HCT116 (cell line): Measurements from ENCODE around the gene RABL3. TPM values are rescaled to one million over a fixed set of nuclear protein-coding genes. Genes with fewer than 3 reads are reported as not detected.

Source experiments
- ATAC-seq: fragments of 200-7000 bp; cut with Tn5 transposase; 2 replicates; pipeline ENCODE4 v1.9.1; 2020; ENCODE audit warnings: mild to moderate bottlenecking, moderate library complexity
- BruUV-seq: library from RNA; stranded (reverse); fragments of 400-500 nt; replicated peaks from 2 replicates; lab custom pipeline; 2021; lab: Mats Ljungman, UMichigan
- CTCF ChIA-PET: fragments of 300-600 bp; sonication (Branson Sonifier 250); formaldehyde crosslinking; loops from one replicate; lab custom pipeline; 2021; ENCODE audit warnings: antibody characterized with exemption; lab: Charles Lee
- POLR2A ChIA-PET: fragments of 300-600, 350-600 bp; sonication (Branson Sonifier 250); formaldehyde crosslinking; loops from one replicate; lab custom pipeline; 2021; ENCODE audit warnings: antibody characterized with exemption; lab: Charles Lee
- RAD21 ChIA-PET, 2 experiments: fragments of 300-600 bp; sonication (Branson Sonifier 250); formaldehyde crosslinking; loops; one replicate each; lab custom pipeline; 2023; ENCODE audit warnings: low total read pairs in 2 of 2; ENCODE audit not compliant: uncharacterized antibody in 2 of 2, unreplicated experiment in 2 of 2, low non-redundant PET in 1 of 2; lab: Charles Lee
- DNase-seq: peaks from one replicate; pipeline ENCODE4 v3.0.0-alpha.2; 2010; ENCODE audit warnings: low read depth, low spot score
- H2AFZ ChIP-seq: fragments of 200-600 bp; shearing (Covaris generic), sonication (generic); 2 replicates; pipeline ENCODE4 v1.6.1; 2017; ENCODE audit warnings: low read depth, mixed run types, mixed read lengths, antibody characterized with exemption, low read length; ENCODE audit not compliant: poor library complexity, severe bottlenecking
- H3K27ac ChIP-seq: 2 replicates; pipeline ENCODE4 v1.5.1; 2012; ENCODE audit warnings: low read depth, low read length
- H3K27me3 ChIP-seq: fragments of 200-600 bp; sonication (generic); 2 replicates; pipeline ENCODE4 v1.6.1; 2016; ENCODE audit warnings: mixed run types, low read length, mixed read lengths; ENCODE audit not compliant: insufficient read depth
- H3K36me3 ChIP-seq, 2 experiments: fragments of 200-500 bp in 1 of 2; fragments of 200-600 bp in 1 of 2; sonication (Bioruptor generic) in 1 of 2; sonication (generic) in 1 of 2; 2 replicates each; pipeline versions ENCODE4 v1.5.1 to v1.6.1; 2014 to 2016; ENCODE audit warnings: low read length in 2 of 2, inconsistent platforms in 1 of 2, mixed read lengths in 1 of 2, mixed run types in 1 of 2; ENCODE audit not compliant: insufficient read depth in 2 of 2, control insufficient read depth in 1 of 2
- H3K4me1 ChIP-seq, 2 experiments: fragments of 200-600 bp in 1 of 2; sonication (generic) in 1 of 2; 2 replicates each; pipeline versions ENCODE4 v1.5.1 to v1.6.1; 2012 to 2017; ENCODE audit warnings: low read length in 2 of 2, inconsistent platforms in 1 of 2, mild to moderate bottlenecking in 1 of 2, mixed read lengths in 1 of 2, mixed run types in 1 of 2, moderate library complexity in 1 of 2; ENCODE audit not compliant: insufficient read depth in 2 of 2, control insufficient read depth in 1 of 2
- H3K4me2 ChIP-seq: fragments of 200-600 bp; sonication (generic); 2 replicates; pipeline ENCODE4 v1.6.1; 2017; ENCODE audit warnings: mixed run types, low read length, mixed read lengths
- H3K4me3 ChIP-seq, 2 experiments: fragments of 200-600 bp in 1 of 2; sonication (generic) in 1 of 2; replicated peaks in 1 of 2; 2 replicates each; pipeline ENCODE4 v1.5.1; 2011 to 2016; ENCODE audit warnings: low read length in 2 of 2, control low read depth in 1 of 2, low read depth in 1 of 2, mild to moderate bottlenecking in 1 of 2, mixed read lengths in 1 of 2, mixed run types in 1 of 2
- H3K79me2 ChIP-seq: fragments of 200-600 bp; sonication (generic); 2 replicates; pipeline ENCODE4 v1.6.1; 2017; ENCODE audit warnings: mild to moderate bottlenecking, mixed run types, low read length, moderate library complexity, mixed read lengths; ENCODE audit not compliant: insufficient read depth
- H3K9ac ChIP-seq: fragments of 200-600 bp; sonication (generic); 2 replicates; pipeline ENCODE4 v1.6.1; 2016; ENCODE audit warnings: low read length, mixed read lengths
- H3K9me2 ChIP-seq: fragments of 200-600 bp; sonication (generic), shearing (Covaris generic); 2 replicates; pipeline ENCODE4 v1.6.1; 2017; ENCODE audit warnings: mixed run types, mild to moderate bottlenecking, moderate library complexity; ENCODE audit not compliant: insufficient read depth
- H3K9me3 ChIP-seq, 2 experiments: fragments of 200-500 bp in 1 of 2; fragments of 200-600 bp in 1 of 2; sonication (Bioruptor generic) in 1 of 2; sonication (generic) in 1 of 2; 2 replicates each; pipeline ENCODE4 v1.6.1; 2014 to 2017; ENCODE audit warnings: low read length in 2 of 2, mixed read lengths in 2 of 2, inconsistent platforms in 1 of 2, low read depth in 1 of 2, mild to moderate bottlenecking in 1 of 2, mixed run types in 1 of 2, moderate library complexity in 1 of 2; ENCODE audit not compliant: control insufficient read depth in 1 of 2, insufficient read depth in 1 of 2
- H4K20me1 ChIP-seq: fragments of 200-600 bp; sonication (generic), shearing (Covaris generic); 2 replicates; pipeline ENCODE4 v1.6.1; 2017; ENCODE audit warnings: mixed run types, mild to moderate bottlenecking, moderate library complexity; ENCODE audit not compliant: insufficient read depth
- ATF3 ChIP-seq: IDR thresholded peaks from 2 replicates; pipeline ENCODE4 v1.6.1; 2012
- CBX3 ChIP-seq: IDR thresholded peaks from 2 replicates; pipeline ENCODE4 v1.6.1; 2012; ENCODE audit warnings: low read depth
- CEBPB ChIP-seq: IDR thresholded peaks from 2 replicates; pipeline ENCODE4 v1.6.1; 2012; ENCODE audit warnings: low read depth
- EZH2 ChIP-seq: fragments of 200-600 bp; sonication (generic); IDR thresholded peaks from 2 replicates; pipeline ENCODE4 v1.6.1; 2017; ENCODE audit warnings: antibody characterized with exemption, mixed run types
- FOSL1 ChIP-seq: IDR thresholded peaks from 2 replicates; pipeline ENCODE4 v1.6.1; 2012; ENCODE audit warnings: low read depth
- JUND ChIP-seq: IDR thresholded peaks from 2 replicates; pipeline ENCODE4 v1.6.1; 2012
- POLR2A ChIP-seq: IDR thresholded peaks from 2 replicates; pipeline ENCODE4 v1.7.0; 2011; ENCODE audit warnings: borderline replicate concordance; ENCODE audit not compliant: insufficient read depth, insufficient read length; ENCODE audit errors: extremely low read depth
- POLR2AphosphoS5 ChIP-seq: IDR thresholded peaks from 2 replicates; pipeline ENCODE4 v1.6.1; 2011; ENCODE audit warnings: mild to moderate bottlenecking, low read depth, low read length, moderate library complexity
- RAD21 ChIP-seq: IDR thresholded peaks from 2 replicates; pipeline ENCODE4 v1.6.1; 2012; ENCODE audit warnings: low read depth, mild to moderate bottlenecking
- SIN3A ChIP-seq: IDR thresholded peaks from 2 replicates; pipeline ENCODE4 v1.6.1; 2012; ENCODE audit warnings: low read depth
- SP1 ChIP-seq: IDR thresholded peaks from 2 replicates; pipeline ENCODE4 v1.6.1; 2012; ENCODE audit warnings: low read depth
- SRF ChIP-seq: IDR thresholded peaks from 2 replicates; pipeline ENCODE4 v1.6.1; 2012; ENCODE audit warnings: low read depth
- YY1 ChIP-seq: IDR thresholded peaks from 2 replicates; pipeline ENCODE4 v1.6.1; 2011; ENCODE audit warnings: low read length, low read depth, moderate library complexity, mild to moderate bottlenecking; ENCODE audit not compliant: insufficient replicate concordance; ENCODE audit errors: extremely low read depth
- ZBTB33 ChIP-seq: IDR thresholded peaks from 2 replicates; pipeline ENCODE4 v1.6.1; 2011; ENCODE audit warnings: mild to moderate bottlenecking, low read length, moderate library complexity; ENCODE audit not compliant: insufficient replicate concordance; ENCODE audit errors: extremely low read depth
- ZFX ChIP-seq: fragments of 450-650 bp; IDR thresholded peaks from 2 replicates; pipeline ENCODE4 v1.6.1; 2017
- ZNF274 ChIP-seq: fragments of 200-500 bp; sonication (Bioruptor generic); IDR thresholded peaks from 2 replicates; pipeline ENCODE4 v1.6.1; 2014; ENCODE audit warnings: mild to moderate bottlenecking, low read depth, low read length, inconsistent platforms
- intact Hi-C: fragments of 100-400 bp; cut with micrococcal nuclease; formaldehyde crosslinking; loops from 2 replicates; pipeline ENCODE4 v1.10.0; 2022
- total RNA-seq: library from RNA; stranded (reverse); gene quantifications from one replicate; pipeline ENCODE4 v1.2.1, GENCODE V29; 2021; ENCODE audit not compliant: unreplicated experiment
- TF ChIP-seq, protein P1 (sequence below), 3 experiments: fragments of 200-600 bp in 1 of 3; sonication (generic) in 1 of 3; IDR thresholded peaks in 2 of 3; conservative IDR thresholded peaks in 1 of 3; 2 replicates each; pipeline ENCODE4 v1.5.1; 2012 to 2017; ENCODE audit warnings: low read depth in 2 of 3, low read length in 2 of 3, antibody characterized with exemption in 1 of 3, borderline replicate concordance in 1 of 3, control low read depth in 1 of 3, mild to moderate bottlenecking in 1 of 3, mixed read lengths in 1 of 3, mixed run types in 1 of 3, moderate library complexity in 1 of 3; ENCODE audit not compliant: insufficient read depth in 1 of 3
- TF ChIP-seq, protein P2 (sequence below): IDR thresholded peaks from 2 replicates; pipeline ENCODE4 v1.6.1; 2012; ENCODE audit warnings: low read depth
- TF ChIP-seq, protein P3 (sequence below): IDR thresholded peaks from 2 replicates; pipeline ENCODE4 v1.6.1; 2012

The RABL3 gene
- total RNA-seq, 1 experiment from 2014 or later: 23.8 TPM

GRCh38 chr3:120752865-120753264 is 10.5 kb upstream of the RABL3 start:
- H3K36me3 ChIP-seq: peaks cover 3 to 13% of the 10 kb centered on the region in 2 experiments; a peak in 3 of 4 replicates
- H3K79me2 ChIP-seq: peaks cover 62% of the 10 kb centered on the region
- no peaks in the 10 kb centered on the region for H3K9me3 ChIP-seq
- ChIA-PET RAD21 (no interaction called here), POLR2A (no interaction called here), CTCF (no interaction called here)
- H3K4me2 ChIP-seq: no peak overlapping the region
- no peaks in the 10 kb centered on the region for H3K9me2 ChIP-seq
- no peak overlapping the region for H2AFZ ChIP-seq
- no peak for ATAC-seq
- TF ChIP-seq POLR2A (no peak), CBX3 (no peak), ZFX (no peak), JUND (no peak), POLR2AphosphoS5 (no peak), ZNF274 (no peak), ATF3 (no peak), ZBTB33 (no peak), SRF (no peak), FOSL1 (no peak), EZH2 (no peak), SIN3A (no peak), YY1 (no peak), RAD21 (no peak), CEBPB (no peak), SP1 (no peak)
- TF ChIP-seq, protein P1, sequence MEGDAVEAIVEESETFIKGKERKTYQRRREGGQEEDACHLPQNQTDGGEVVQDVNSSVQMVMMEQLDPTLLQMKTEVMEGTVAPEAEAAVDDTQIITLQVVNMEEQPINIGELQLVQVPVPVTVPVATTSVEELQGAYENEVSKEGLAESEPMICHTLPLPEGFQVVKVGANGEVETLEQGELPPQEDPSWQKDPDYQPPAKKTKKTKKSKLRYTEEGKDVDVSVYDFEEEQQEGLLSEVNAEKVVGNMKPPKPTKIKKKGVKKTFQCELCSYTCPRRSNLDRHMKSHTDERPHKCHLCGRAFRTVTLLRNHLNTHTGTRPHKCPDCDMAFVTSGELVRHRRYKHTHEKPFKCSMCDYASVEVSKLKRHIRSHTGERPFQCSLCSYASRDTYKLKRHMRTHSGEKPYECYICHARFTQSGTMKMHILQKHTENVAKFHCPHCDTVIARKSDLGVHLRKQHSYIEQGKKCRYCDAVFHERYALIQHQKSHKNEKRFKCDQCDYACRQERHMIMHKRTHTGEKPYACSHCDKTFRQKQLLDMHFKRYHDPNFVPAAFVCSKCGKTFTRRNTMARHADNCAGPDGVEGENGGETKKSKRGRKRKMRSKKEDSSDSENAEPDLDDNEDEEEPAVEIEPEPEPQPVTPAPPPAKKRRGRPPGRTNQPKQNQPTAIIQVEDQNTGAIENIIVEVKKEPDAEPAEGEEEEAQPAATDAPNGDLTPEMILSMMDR (IDR thresholded peaks at IDR 0.05 in 2 of 3, conservative IDR thresholded peaks at IDR 0.05 in 1 of 3; ENCODE audit: borderline replicate concordance in 1 of 3, insufficient read depth in 1 of 3, low read depth in 2 of 3, low read length in 2 of 3): no peak
- TF ChIP-seq, protein P2, sequence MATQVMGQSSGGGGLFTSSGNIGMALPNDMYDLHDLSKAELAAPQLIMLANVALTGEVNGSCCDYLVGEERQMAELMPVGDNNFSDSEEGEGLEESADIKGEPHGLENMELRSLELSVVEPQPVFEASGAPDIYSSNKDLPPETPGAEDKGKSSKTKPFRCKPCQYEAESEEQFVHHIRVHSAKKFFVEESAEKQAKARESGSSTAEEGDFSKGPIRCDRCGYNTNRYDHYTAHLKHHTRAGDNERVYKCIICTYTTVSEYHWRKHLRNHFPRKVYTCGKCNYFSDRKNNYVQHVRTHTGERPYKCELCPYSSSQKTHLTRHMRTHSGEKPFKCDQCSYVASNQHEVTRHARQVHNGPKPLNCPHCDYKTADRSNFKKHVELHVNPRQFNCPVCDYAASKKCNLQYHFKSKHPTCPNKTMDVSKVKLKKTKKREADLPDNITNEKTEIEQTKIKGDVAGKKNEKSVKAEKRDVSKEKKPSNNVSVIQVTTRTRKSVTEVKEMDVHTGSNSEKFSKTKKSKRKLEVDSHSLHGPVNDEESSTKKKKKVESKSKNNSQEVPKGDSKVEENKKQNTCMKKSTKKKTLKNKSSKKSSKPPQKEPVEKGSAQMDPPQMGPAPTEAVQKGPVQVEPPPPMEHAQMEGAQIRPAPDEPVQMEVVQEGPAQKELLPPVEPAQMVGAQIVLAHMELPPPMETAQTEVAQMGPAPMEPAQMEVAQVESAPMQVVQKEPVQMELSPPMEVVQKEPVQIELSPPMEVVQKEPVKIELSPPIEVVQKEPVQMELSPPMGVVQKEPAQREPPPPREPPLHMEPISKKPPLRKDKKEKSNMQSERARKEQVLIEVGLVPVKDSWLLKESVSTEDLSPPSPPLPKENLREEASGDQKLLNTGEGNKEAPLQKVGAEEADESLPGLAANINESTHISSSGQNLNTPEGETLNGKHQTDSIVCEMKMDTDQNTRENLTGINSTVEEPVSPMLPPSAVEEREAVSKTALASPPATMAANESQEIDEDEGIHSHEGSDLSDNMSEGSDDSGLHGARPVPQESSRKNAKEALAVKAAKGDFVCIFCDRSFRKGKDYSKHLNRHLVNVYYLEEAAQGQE: no peak
- TF ChIP-seq, protein P3, sequence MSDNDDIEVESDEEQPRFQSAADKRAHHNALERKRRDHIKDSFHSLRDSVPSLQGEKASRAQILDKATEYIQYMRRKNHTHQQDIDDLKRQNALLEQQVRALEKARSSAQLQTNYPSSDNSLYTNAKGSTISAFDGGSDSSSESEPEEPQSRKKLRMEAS: no peak
- H3K4me3 ChIP-seq: no peak overlapping the region
- H3K27me3 ChIP-seq: no peaks in the 10 kb centered on the region
- intact Hi-C loops: no loop called here
- H3K27ac ChIP-seq: no peak overlapping the region
- BruUV-seq: no TSS peak
- no peak for DNase-seq
- H4K20me1 ChIP-seq: no peaks in the 10 kb centered on the region
- no peak overlapping the region for H3K9ac ChIP-seq
- H3K4me1 ChIP-seq: no peaks in the 10 kb centered on the region
